Activated T-helper 17 cell treated with anti-CD3 and anti-CD28 coated beads, Interleukin-2, amount 50 U/mL, for 72 hours (primary cell): Measurements from ENCODE around the gene INPP4B. TPM values are rescaled to one million over a fixed set of nuclear protein-coding genes. Genes with fewer than 3 reads are reported as not detected.
A peak's percentile ranks its signal among the peaks of the same experiment; 100 is the strongest.
"Not testable (repeated sequence)": the region's sequence is repeated elsewhere in the genome, so short reads cannot be mapped to it uniquely, and the experiment has no call there.

ENCODE experiments used
- ATAC-seq: fragments of 150-1000 bp; cut with Tn5 transposase; replicated peaks from 2 replicates; pipeline ENCODE4 v1.10.0; 2021; ENCODE audit warnings: mild to moderate bottlenecking, moderate library complexity
- H3K27ac Mint-ChIP-seq: one replicate; pipeline ENCODE4 v1.8.0; 2022; ENCODE audit warnings: mixed read lengths
- H3K27me3 Mint-ChIP-seq: one replicate; pipeline ENCODE4 v1.8.0; 2022; ENCODE audit warnings: mixed read lengths
- H3K36me3 Mint-ChIP-seq: one replicate; pipeline ENCODE4 v1.8.0; 2022; ENCODE audit warnings: low read depth, mild to moderate bottlenecking, mixed read lengths
- H3K4me1 Mint-ChIP-seq: one replicate; pipeline ENCODE4 v1.8.0; 2022; ENCODE audit warnings: mixed read lengths
- H3K4me3 Mint-ChIP-seq: one replicate; pipeline ENCODE4 v1.8.0; 2022; ENCODE audit warnings: mild to moderate bottlenecking, mixed read lengths
- H3K9me3 Mint-ChIP-seq: one replicate; pipeline ENCODE4 v1.8.0; 2022; ENCODE audit warnings: mixed read lengths
- total RNA-seq, 2 donors: library from RNA; stranded (reverse); gene quantifications; one replicate each; pipeline ENCODE4 v1.2.3, GENCODE V29; 2022

Gene INPP4B
- total RNA-seq, 2 donors from 2014 or later, result 53.9 to 65.0 TPM

DNA sequence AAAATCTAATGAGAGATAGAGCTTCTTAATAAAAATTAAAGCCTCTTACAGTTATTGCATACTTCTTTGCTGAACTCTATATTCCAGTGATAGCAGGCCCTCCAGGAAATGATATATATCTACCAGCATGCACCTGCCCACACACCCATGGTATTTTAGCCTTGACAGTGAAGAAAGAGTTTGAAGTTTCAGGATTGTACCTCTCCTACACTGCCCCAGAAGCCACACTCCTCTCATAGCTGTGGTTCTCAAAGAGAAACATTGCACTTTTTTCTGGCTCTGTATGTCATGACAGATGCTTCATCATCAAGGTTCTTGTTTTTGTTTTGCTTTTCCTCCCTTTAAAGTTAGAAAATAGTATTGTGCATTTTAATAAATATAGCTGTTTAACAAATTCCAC, 34.0 kb downstream of the INPP4B start:
- Mint-ChIP-seq H3K27ac (no peak overlapping the region), H3K36me3 (no peaks in the 10 kb centered on the region), H3K4me3 (no peak overlapping the region), H3K27me3 (no peaks in the 10 kb centered on the region), H3K4me1 (peaks cover 5% of the 10 kb centered on the region), H3K9me3 (no peaks in the 10 kb centered on the region)
- peak; percentile 68 for ATAC-seq

DNA sequence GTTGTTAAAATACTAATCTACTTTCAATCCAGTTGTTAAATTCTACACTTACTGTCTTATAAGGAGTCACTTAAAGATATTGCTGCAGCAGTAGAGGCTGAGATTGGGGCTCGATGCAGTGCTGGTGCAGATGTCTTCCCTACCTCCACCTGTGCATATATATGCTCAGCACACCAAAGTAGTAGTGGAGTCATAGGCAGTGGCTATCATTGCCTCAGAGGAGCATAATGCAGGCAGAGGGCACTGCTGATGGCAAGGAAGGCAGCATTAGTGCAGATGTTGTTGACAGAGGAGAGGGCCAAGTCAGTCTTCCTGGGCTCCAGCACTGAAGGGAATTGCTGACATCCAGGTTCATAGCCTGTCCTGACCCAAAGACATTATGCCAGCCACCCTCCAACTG, 35.1 kb downstream of the INPP4B start:
- Mint-ChIP-seq H3K4me1 (peaks cover 4% of the 10 kb centered on the region), H3K4me3 (no peak overlapping the region), H3K27me3 (no peaks in the 10 kb centered on the region), H3K27ac (no peak overlapping the region), H3K9me3 (no peaks in the 10 kb centered on the region), H3K36me3 (no peaks in the 10 kb centered on the region)
- no peak for ATAC-seq

DNA sequence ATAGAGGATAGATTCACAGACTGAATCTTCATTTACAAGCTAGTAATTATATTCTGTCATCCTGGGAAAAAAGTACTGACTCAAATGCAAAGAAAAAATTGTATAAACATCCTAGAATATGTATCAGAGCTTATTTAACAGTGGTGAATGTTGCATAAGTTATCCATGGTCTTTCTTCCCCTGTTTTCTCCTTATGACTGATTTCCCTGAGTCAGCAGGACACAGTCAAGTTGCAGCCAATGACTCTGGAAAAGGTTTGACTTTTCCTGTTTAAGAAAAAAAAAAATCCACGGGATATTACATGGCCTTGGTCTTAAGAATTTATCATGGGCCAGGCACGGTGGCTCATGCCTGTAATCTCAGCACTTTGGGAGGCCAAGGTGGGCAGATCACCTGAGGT, 36.5 kb downstream of the INPP4B start:
- H3K4me3 Mint-ChIP-seq, result no peak overlapping the region
- no peaks in the 10 kb centered on the region for H3K4me1 Mint-ChIP-seq
- no peaks in the 10 kb centered on the region for H3K36me3 Mint-ChIP-seq
- no peaks in the 10 kb centered on the region for H3K9me3 Mint-ChIP-seq
- H3K27me3 Mint-ChIP-seq, result no peaks in the 10 kb centered on the region
- no peak overlapping the region for H3K27ac Mint-ChIP-seq
- no peak for ATAC-seq

DNA sequence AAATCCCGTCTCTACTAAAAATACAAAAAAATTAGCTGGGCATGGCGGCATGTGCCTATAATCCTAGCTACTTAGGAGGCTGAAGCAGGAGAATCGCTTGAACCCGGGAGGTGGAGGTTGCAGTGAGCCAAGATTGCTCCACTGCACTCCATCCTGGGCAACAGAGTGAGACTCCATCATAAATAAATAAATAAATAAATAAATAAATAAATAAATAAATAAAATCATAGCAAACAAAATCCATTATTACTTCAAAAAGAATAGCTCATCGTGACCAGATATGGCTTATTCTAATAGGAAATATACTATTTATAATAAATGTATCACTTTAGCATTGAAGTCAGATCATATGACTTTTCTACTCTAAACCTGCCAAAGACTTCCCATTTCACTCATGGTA, 42.2 kb downstream of the INPP4B start:
- H3K36me3 Mint-ChIP-seq, H3K9me3 Mint-ChIP-seq, H3K27ac Mint-ChIP-seq, H3K27me3 Mint-ChIP-seq, H3K4me3 Mint-ChIP-seq, ATAC-seq: not testable (repeated sequence)
- H3K4me1 Mint-ChIP-seq, result peaks cover 14% of the 10 kb centered on the region

DNA sequence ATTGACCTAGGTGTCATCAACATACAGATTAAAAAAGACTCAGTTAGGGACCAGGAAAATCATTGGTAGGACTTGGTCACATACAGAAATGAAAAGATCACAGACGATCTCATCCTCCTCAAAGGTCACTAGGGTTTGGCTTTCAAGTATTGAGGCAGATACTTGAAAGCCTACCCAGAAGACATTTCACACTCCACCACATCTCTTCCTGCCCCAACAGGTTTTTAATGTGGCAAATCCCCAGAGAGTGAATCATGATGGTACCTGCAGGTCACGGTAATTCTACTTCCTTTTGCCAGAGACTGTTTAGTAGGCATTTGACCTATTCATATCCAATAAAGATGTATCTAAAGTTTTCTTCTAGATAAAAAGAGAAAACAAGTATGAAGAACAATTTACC, 44.1 kb downstream of the INPP4B start:
- H3K4me1 Mint-ChIP-seq, result peaks cover 14% of the 10 kb centered on the region
- H3K9me3 Mint-ChIP-seq, result peaks cover 3% of the 10 kb centered on the region
- no peak overlapping the region for H3K27ac Mint-ChIP-seq
- no peaks in the 10 kb centered on the region for H3K27me3 Mint-ChIP-seq
- H3K4me3 Mint-ChIP-seq, result peak overlapping the region; percentile 23
- ATAC-seq, result peak; percentile 98
- no peaks in the 10 kb centered on the region for H3K36me3 Mint-ChIP-seq

DNA sequence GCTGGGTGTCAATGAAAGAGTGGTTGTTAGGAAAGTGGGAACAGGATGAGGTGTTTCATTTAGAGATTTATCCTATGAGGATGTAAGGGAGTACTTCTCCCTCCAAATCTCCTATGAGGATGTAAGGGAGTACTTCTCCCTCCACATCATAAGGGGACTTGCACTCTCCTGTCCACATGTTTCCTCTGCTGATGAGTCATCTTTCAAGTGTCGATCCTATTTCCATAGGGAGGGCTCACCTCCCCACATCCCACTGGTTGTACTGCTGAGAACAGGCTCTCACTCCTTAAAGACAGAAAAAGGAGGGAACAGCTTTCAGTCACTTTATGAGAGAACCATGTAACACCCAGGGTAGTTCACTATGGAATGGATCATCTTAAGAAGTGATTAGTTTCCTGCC, 65.0 kb downstream of the INPP4B start:
- Mint-ChIP-seq H3K4me3 (no peak overlapping the region), H3K9me3 (no peaks in the 10 kb centered on the region), H3K36me3 (no peaks in the 10 kb centered on the region), H3K27ac (no peak overlapping the region), H3K27me3 (no peaks in the 10 kb centered on the region), H3K4me1 (no peaks in the 10 kb centered on the region)
- ATAC-seq, result no peak

DNA sequence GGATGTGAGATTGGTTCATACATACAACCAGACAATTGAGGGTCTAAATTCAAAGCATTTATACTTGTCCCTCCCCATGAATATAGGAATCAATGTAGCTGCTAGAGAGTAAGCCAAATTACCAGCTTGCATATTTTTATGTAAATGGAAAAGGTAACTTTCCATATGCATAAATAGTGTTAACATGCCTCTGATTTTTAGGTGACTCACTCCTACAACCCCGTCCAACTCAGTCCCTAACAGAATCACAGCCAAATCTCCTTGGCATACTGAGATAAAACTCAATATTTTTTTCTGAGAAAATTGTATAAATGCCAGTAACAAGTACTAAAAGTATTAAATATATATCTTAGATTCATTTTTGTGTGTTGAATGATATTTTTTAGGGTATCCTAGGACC, 67.2 kb downstream of the INPP4B start:
- H3K4me1 Mint-ChIP-seq, result no peaks in the 10 kb centered on the region
- no peaks in the 10 kb centered on the region for H3K27me3 Mint-ChIP-seq
- H3K4me3 Mint-ChIP-seq, result no peak overlapping the region
- H3K27ac Mint-ChIP-seq, result no peak overlapping the region
- H3K9me3 Mint-ChIP-seq, result no peaks in the 10 kb centered on the region
- ATAC-seq, result no peak
- H3K36me3 Mint-ChIP-seq, result no peaks in the 10 kb centered on the region

DNA sequence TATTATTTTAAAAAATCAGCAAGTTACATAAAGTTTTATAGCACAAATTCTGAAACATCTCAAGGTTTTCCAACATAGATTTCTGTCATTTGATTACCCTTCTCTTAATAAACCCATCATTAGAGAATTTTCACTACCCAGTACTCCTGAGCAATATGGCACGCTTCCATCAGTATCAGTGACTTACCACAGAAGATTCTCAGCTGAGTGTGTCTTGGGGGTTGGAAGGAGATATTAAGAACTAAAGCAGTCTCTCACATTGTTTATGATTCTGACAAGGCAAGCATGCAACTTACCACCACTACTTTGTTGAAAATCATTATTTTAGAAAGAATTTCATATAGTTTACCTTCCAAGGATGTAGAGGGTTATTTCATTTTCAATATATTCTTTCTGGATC, 67.7 kb downstream of the INPP4B start:
- Mint-ChIP-seq H3K9me3 (no peaks in the 10 kb centered on the region), H3K4me1 (no peaks in the 10 kb centered on the region), H3K36me3 (no peaks in the 10 kb centered on the region), H3K27ac (no peak overlapping the region), H3K27me3 (no peaks in the 10 kb centered on the region), H3K4me3 (no peak overlapping the region)
- ATAC-seq, result no peak

DNA sequence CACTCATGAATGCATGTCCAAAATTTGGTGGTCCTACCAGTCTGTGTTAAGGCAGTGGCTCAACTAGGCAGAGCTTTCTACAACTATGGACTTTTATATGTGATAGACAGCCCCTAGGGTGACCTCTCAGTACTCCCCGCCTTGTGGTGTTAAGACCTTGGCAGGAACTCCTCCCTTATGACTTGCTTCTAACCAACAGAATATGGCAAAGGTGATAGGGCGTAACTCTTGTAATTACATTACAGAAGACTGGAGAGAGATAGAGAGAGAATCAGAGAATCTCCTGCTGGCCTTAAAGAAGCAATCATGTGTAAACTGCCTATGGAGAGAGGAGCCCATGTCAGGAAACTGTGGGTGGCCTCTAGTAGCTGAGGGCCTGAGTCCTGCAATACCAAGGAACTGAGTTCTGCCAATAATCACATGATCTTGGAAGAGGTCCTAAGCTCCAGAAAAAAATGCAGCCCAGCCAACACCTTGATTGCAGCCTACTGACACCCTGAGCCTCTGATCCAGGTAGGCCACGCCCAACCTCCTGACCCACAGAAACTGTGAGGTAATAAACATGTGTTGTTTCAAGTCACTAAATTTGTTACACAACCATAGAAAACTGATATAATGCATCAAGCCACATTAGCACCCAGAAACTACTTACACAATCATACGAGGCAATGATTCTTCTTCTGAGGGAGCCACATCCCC, 68.9 kb downstream of the INPP4B start:
- no peaks in the 10 kb centered on the region for H3K4me1 Mint-ChIP-seq
- no peak overlapping the region for H3K4me3 Mint-ChIP-seq
- no peak overlapping the region for H3K27ac Mint-ChIP-seq
- H3K9me3 Mint-ChIP-seq, result no peaks in the 10 kb centered on the region
- no peaks in the 10 kb centered on the region for H3K27me3 Mint-ChIP-seq
- no peak for ATAC-seq
- H3K36me3 Mint-ChIP-seq, result no peaks in the 10 kb centered on the region

DNA sequence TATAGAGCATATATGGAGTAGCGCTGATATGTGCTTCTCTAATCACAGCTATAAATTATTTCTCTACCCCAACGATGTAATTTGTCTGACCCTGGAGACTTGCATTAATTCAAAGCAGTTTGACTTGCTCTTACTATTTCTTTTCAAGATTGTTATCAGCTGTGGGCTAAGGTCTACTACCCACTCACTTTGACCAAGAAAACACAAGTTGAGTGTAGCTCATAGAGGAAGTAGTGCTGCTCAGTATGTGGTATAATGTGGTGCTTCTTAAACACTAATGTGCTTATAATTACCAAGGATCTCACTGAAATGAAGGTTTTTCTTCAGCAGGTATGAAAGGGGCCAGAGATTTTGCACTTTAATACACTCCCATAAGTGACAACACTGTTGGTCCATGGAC, 70.1 kb downstream of the INPP4B start:
- no peak for ATAC-seq
- no peak overlapping the region for H3K4me3 Mint-ChIP-seq
- H3K27me3 Mint-ChIP-seq, result no peaks in the 10 kb centered on the region
- H3K27ac Mint-ChIP-seq, result no peak overlapping the region
- H3K36me3 Mint-ChIP-seq, result no peaks in the 10 kb centered on the region
- no peaks in the 10 kb centered on the region for H3K4me1 Mint-ChIP-seq
- no peaks in the 10 kb centered on the region for H3K9me3 Mint-ChIP-seq

DNA sequence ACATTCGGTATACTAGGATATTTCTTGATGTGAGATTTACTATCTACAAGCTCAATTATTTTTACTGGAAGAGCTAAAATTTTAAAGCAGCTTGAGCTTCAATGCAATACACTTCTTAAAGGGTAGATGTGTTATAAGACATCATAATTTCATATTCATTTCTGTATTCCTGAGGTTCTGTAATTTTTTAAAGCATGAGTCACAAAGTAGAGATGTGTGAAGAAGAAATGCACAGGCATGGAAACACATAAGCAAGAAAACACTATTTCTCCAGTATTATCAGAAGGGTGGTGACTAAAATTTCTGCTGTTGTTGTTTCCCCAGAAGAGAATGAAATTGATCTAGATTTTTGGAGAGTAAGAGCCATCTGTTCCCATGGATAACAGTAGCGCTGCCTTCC, 72.6 kb downstream of the INPP4B start:
- H3K27me3 Mint-ChIP-seq, result no peaks in the 10 kb centered on the region
- no peak for ATAC-seq

DNA sequence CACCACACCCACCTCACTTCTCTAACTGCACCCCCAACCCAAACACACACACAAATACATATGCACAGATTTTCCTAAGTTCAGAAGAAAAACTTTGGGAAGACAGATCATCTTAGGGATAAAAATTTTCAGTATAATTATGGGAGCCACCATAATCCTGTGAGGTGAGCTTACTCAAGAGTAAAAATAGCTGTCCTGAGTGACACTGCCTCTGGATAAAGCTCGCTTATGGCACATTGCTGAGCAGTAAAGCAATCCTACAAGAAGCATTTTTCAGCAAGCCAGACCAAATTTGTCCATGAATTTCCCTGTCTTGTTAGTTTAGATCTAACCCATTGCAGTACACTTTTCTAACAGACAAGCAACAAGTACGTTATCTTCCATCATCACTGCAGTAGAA, 83.8 kb downstream of the INPP4B start:
- Mint-ChIP-seq H3K9me3 (no peaks in the 10 kb centered on the region), H3K36me3 (no peaks in the 10 kb centered on the region), H3K4me3 (no peak overlapping the region), H3K4me1 (no peaks in the 10 kb centered on the region), H3K27me3 (no peaks in the 10 kb centered on the region), H3K27ac (no peak overlapping the region)
- no peak for ATAC-seq

More for the DNA sequence above, 72.6 kb downstream of the INPP4B start:
- H3K4me3 Mint-ChIP-seq, result no peak overlapping the region
- no peak overlapping the region for H3K27ac Mint-ChIP-seq
- no peaks in the 10 kb centered on the region for H3K9me3 Mint-ChIP-seq
- no peaks in the 10 kb centered on the region for H3K36me3 Mint-ChIP-seq
- H3K4me1 Mint-ChIP-seq, result no peaks in the 10 kb centered on the region

DNA sequence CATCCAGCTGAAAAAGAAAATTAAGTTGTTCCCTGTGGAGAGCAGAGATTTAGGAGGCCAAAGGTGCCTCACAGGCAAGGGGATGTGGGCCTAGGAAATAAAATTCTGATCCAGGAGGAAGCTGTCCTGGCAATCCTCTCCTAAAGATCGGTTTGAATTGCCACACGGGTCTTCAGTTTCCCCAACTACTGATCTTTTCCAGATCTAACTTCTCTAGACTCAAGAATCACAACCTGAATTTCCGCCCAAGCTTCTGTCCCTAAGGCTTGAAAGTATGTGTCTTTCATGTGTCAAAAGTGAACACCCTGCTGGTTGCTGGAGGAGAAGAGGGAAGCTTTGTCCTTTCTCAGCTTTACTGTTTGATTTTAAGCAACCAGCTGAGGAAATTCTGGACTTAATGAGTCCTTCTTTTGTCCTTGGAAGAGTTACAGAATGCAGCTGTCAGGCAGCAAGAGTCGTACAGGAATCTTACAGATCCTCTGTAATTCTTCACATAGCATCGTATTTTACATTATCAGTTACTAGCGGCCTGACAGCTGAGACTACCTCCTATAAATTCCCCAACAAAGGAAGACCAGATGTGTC, 93.8 kb downstream of the INPP4B start:
- H3K27me3 Mint-ChIP-seq, result no peaks in the 10 kb centered on the region
- no peak overlapping the region for H3K27ac Mint-ChIP-seq
- H3K9me3 Mint-ChIP-seq, result no peaks in the 10 kb centered on the region
- H3K4me1 Mint-ChIP-seq, result no peaks in the 10 kb centered on the region
- no peak for ATAC-seq
- H3K36me3 Mint-ChIP-seq, result no peaks in the 10 kb centered on the region
- no peak overlapping the region for H3K4me3 Mint-ChIP-seq

DNA sequence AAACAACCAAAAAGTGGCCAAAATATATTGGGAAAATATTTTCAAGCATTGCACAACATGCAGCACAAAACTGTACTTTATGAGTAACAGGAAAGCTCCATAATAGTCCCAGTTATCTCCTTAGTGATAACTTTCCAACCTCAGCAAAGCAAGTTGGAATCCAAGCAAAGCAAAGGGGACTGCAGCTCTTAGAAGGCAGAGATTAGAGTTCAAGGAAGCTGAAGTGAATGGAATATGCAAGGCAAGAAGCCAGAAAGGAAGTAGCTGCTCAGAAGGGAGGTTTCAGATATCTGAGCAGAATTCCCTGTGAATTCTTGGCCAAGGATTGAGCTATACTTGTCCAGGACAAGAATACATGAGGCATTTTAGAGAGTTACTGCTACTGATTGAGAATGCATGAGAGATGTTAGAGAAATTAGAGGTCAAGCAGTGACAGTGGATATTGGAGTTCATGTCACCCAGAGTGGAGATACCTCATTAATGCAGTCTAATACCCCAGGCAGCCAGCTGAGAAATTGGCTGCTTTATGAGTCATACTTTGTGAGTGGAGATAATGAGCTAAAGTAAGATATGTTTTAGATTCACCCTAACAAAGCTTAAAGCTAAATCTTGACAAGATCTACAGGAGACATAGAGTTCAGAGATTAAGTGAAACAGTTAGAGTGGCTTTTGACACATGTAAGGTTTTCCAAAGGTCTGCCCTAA, 102.8 kb downstream of the INPP4B start:
- H3K27ac Mint-ChIP-seq, result no peak overlapping the region
- H3K36me3 Mint-ChIP-seq, result no peaks in the 10 kb centered on the region
- H3K4me3 Mint-ChIP-seq, result no peak overlapping the region
- no peaks in the 10 kb centered on the region for H3K27me3 Mint-ChIP-seq
- H3K4me1 Mint-ChIP-seq, result no peaks in the 10 kb centered on the region
- no peak for ATAC-seq
- peaks cover 6% of the 10 kb centered on the region for H3K9me3 Mint-ChIP-seq

DNA sequence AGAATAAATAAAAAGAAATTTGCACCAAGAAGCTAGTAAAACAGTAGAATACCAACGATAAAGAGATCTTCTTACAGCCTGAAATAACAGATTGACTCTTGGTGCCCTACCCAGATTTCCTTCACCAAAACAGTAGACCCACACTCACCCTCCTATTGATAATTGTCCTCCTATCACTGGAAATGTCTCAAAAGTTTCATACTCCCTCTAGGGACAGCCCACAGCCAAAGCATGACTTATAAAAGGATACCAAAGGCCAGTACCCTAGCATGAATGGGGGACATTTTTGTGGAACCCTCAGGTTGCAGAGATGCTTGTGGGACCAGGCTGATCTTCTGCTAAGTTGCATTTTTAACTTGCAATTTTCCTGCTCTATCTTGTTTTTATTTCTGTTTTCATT, 104.1 kb downstream of the INPP4B start:
- ATAC-seq, result no peak

More for the DNA sequence above, 104.1 kb downstream of the INPP4B start:
- Mint-ChIP-seq H3K4me3 (no peak overlapping the region), H3K27me3 (no peaks in the 10 kb centered on the region), H3K36me3 (no peaks in the 10 kb centered on the region), H3K4me1 (no peaks in the 10 kb centered on the region), H3K27ac (no peak overlapping the region), H3K9me3 (peaks cover 6% of the 10 kb centered on the region)
